ENCODE results near the gene CHMP6.

CHMP6 gene

GRCh38 chr17:80991645-80992076 lies at the start of gene CHMP6:
Gene CHMP6 (plus strand): TSS chr17:80991841. CDS start chr17:80991919, 78 bp downstream.
- peak; percentile 37 for DNase-seq

- no peak for DNase-seq
Observed at GRCh38 chr17:80942423-80943345, 49.0 kb upstream of the CHMP6 start.

- no peak for DNase-seq
Observed at GRCh38 chr17:80943346-80944145, 48.1 kb upstream of the CHMP6 start.

- no peak for DNase-seq
Observed at GRCh38 chr17:80944326-80944725, 47.3 kb upstream of the CHMP6 start.

- no peak for DNase-seq
Observed at GRCh38 chr17:80945736-80946135, 45.9 kb upstream of the CHMP6 start.

GRCh38 chr17:80946449-80946848 lies 45.2 kb upstream of the CHMP6 start:
- DNase-seq: no peak

- no peak for DNase-seq
Observed at GRCh38 chr17:80947200-80947940, 44.3 kb upstream of the CHMP6 start.

- no peak for DNase-seq
Observed at GRCh38 chr17:80948019-80948975, 43.3 kb upstream of the CHMP6 start.

GRCh38 chr17:80948976-80949450 lies 42.6 kb upstream of the CHMP6 start:
- DNase-seq: no peak

GRCh38 chr17:80949451-80950421 lies 41.9 kb upstream of the CHMP6 start:
- DNase-seq: no peak

GRCh38 chr17:80950466-80951120 lies 41.0 kb upstream of the CHMP6 start:
- DNase-seq: no peak

- no peak for DNase-seq
Observed at GRCh38 chr17:80951121-80952090, 40.2 kb upstream of the CHMP6 start.

- DNase-seq: no peak
Observed at GRCh38 chr17:80952291-80952690, 39.4 kb upstream of the CHMP6 start.

GRCh38 chr17:80953471-80954315 lies 37.9 kb upstream of the CHMP6 start:
- no peak for DNase-seq

GRCh38 chr17:80955078-80955477 lies 36.6 kb upstream of the CHMP6 start:
- no peak for DNase-seq

- DNase-seq: no peak
Observed at GRCh38 chr17:80955671-80956280, 35.9 kb upstream of the CHMP6 start.
